Vagina (tissue), 2 donors: ENCODE measurements around the gene LRRFIP1. TPM values are rescaled to one million over a fixed set of nuclear protein-coding genes. Genes with fewer than 3 reads are reported as not detected.
A peak's percentile ranks its signal among the peaks of the same experiment; 100 is the strongest.

Experiments
- DNase-seq, 2 donors: peaks; one replicate each; pipeline ENCODE4 v3.0.0-alpha.2; 2017; ENCODE audit errors: extremely low spot score in 2 of 2
- H3K27ac ChIP-seq: fragments of 200-600 bp; sonication (generic); one replicate; pipeline ENCODE4 v1.5.1; 2019
- H3K27me3 ChIP-seq: fragments of 200-600 bp; sonication (generic); one replicate; pipeline ENCODE4 v1.5.1; 2019
- H3K36me3 ChIP-seq, 2 donors: fragments of 200-600 bp; sonication (generic); one replicate each; pipeline ENCODE4 v1.5.1; 2017 to 2019
- H3K4me1 ChIP-seq: fragments of 200-600 bp; sonication (generic); one replicate; pipeline ENCODE4 v1.5.1; 2019
- H3K4me3 ChIP-seq, 2 donors: fragments of 200-600 bp; sonication (generic); 1 replicate in 1 of 2; 2 replicates in 1 of 2; pipeline ENCODE4 v1.5.1; 2016 to 2019
- H3K9me3 ChIP-seq: fragments of 200-600 bp; sonication (generic); one replicate; pipeline ENCODE4 v1.5.1; 2019
- POLR2A ChIP-seq, 2 donors: fragments of 450-650 bp; IDR thresholded peaks; one replicate each; pipeline ENCODE4 v1.6.1; 2017; ENCODE audit warnings: antibody characterized with exemption in 2 of 2, mild to moderate bottlenecking in 2 of 2, moderate library complexity in 2 of 2
- POLR2AphosphoS5 ChIP-seq, 2 donors: sonication (generic); formaldehyde crosslinking; IDR thresholded peaks; one replicate each; pipeline ENCODE4 v1.9.0; 2017; ENCODE audit warnings: antibody characterized with exemption in 2 of 2, mild to moderate bottlenecking in 2 of 2, low read depth in 1 of 2; ENCODE audit not compliant: insufficient read depth in 1 of 2
- intact Hi-C: fragments of 100-400 bp; cut with DNase I; formaldehyde crosslinking; loops from one replicate; pipeline ENCODE4 v1.15.1; 2023
- total RNA-seq: library from RNA; depleted of rRNA; stranded (reverse); fragments of >200 nt; gene quantifications from one replicate; pipeline ENCODE4 v1.2.3, GENCODE V29; 2016
- TF ChIP-seq, protein P1 (sequence below), 3 experiments: fragments of 450-650 bp in 2 of 3; fragments of 200-600 bp in 1 of 3; sonication (generic) in 1 of 3; IDR thresholded peaks; one replicate each; pipeline ENCODE4 v1.5.1; 2017 to 2019; ENCODE audit warnings: antibody characterized with exemption in 3 of 3, mild to moderate bottlenecking in 2 of 3, moderate library complexity in 2 of 3

The LRRFIP1 gene
- total RNA-seq, result 132 TPM

DNA sequence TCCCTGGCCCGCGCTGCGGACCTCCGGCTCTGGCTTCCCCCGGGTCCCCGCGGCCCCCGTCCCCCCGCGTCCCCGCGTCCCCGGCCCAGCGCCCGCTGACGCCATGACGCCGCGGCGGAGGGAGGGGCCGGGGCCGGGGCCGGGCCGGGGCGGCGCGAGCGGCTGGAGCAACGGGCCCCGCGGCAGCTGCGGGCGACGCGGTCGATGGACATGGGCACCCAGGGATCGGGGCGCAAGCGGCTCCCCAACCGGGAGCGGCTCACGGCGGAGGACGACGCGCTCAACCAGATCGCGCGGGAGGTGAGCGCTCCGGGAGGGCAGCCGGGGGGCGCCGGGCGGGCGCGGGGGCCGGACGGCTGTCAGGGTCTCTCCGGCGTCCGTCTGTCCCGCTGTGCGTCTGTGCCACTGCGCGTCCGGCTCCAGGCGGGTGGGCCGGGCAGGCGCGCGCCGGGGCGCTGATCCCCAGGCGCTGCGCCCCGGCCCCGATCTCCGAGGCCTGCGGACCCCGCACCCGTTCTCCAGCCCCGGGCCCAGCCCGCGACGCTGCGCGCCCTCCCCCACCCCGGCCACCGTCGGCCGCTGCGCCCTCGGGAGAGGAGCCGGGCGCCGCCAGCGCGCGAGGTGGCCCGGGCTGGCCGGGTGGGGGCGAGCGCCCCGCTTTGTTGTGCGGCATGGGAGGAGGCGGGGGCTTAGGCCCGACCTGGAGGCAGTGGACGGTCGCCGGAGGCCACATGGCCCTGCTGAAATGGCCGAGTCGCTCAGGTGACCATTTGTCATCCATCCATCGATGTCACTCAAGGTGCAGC is at the start of gene LRRFIP1:
TSS of gene LRRFIP1 (plus strand) at position 147 of the 806 bp plus-strand sequence. CDS start at position 205, 58 bp downstream.
- H3K4me3 ChIP-seq, result peak within 1 kb of the TSS; percentile 58 to 93
- H3K27ac ChIP-seq, result peak within 1 kb of the TSS; percentile 87

GRCh38 chr2:237577956-237578870 is 49.2 kb upstream of the LRRFIP1 start:
- intact Hi-C loops, result loop anchor here (10.0 kb wide), 1 partner anchor 453 kb away; no protein-coding TSS in a partner anchor
- Histone ChIP-seq H3K4me3 (no peak overlapping the region), H3K4me1 (peaks cover 20% of the 10 kb centered on the region), H3K27ac (no peak overlapping the region), H3K27me3 (no peaks in the 10 kb centered on the region), H3K9me3 (no peaks in the 10 kb centered on the region), H3K36me3 (no peaks in the 10 kb centered on the region)
- TF ChIP-seq POLR2A (IDR thresholded peaks at IDR 0.05) (no peak), POLR2AphosphoS5 (IDR thresholded peaks at IDR 0.05; ENCODE audit: insufficient read depth in 1 of 2, low read depth in 1 of 2) (no peak)
- TF ChIP-seq, protein P1, sequence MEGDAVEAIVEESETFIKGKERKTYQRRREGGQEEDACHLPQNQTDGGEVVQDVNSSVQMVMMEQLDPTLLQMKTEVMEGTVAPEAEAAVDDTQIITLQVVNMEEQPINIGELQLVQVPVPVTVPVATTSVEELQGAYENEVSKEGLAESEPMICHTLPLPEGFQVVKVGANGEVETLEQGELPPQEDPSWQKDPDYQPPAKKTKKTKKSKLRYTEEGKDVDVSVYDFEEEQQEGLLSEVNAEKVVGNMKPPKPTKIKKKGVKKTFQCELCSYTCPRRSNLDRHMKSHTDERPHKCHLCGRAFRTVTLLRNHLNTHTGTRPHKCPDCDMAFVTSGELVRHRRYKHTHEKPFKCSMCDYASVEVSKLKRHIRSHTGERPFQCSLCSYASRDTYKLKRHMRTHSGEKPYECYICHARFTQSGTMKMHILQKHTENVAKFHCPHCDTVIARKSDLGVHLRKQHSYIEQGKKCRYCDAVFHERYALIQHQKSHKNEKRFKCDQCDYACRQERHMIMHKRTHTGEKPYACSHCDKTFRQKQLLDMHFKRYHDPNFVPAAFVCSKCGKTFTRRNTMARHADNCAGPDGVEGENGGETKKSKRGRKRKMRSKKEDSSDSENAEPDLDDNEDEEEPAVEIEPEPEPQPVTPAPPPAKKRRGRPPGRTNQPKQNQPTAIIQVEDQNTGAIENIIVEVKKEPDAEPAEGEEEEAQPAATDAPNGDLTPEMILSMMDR (IDR thresholded peaks at IDR 0.05), result no peak
- no peak for DNase-seq

More for the DNA sequence above, at the start of gene LRRFIP1:
- no peaks in the 10 kb centered on the region for H3K36me3 ChIP-seq
- no peaks in the 10 kb centered on the region for H3K27me3 ChIP-seq
- no peaks in the 10 kb centered on the region for H3K9me3 ChIP-seq
- no peak for DNase-seq
- intact Hi-C loops, result loop anchor here (5.0 kb wide), 1 partner anchor 35 kb away; no protein-coding TSS in a partner anchor
- H3K4me1 ChIP-seq, result peaks cover 13% of the 10 kb centered on the region
- TF ChIP-seq, protein P1 (IDR thresholded peaks at IDR 0.05), result no peak
- peak in 1 of 2 donors; percentile 53 for TF ChIP-seq POLR2A (IDR thresholded peaks at IDR 0.05)

GRCh38 chr2:237581326-237581725 is 46.1 kb upstream of the LRRFIP1 start:
- no peak overlapping the region for H3K4me3 ChIP-seq
- TF ChIP-seq POLR2AphosphoS5 (IDR thresholded peaks at IDR 0.05; ENCODE audit: insufficient read depth in 1 of 2, low read depth in 1 of 2) (no peak), POLR2A (IDR thresholded peaks at IDR 0.05) (no peak)
- TF ChIP-seq, protein P1 (IDR thresholded peaks at IDR 0.05), result no peak
- peaks cover 12% of the 10 kb centered on the region for H3K4me1 ChIP-seq
- H3K27me3 ChIP-seq, result no peaks in the 10 kb centered on the region
- no peaks in the 10 kb centered on the region for H3K9me3 ChIP-seq
- DNase-seq, result no peak
- intact Hi-C loops, result loop anchor here (5.0 kb wide), 1 partner anchor 166 kb away; no protein-coding TSS in a partner anchor
- H3K36me3 ChIP-seq, result no peaks in the 10 kb centered on the region
- no peak overlapping the region for H3K27ac ChIP-seq

DNA sequence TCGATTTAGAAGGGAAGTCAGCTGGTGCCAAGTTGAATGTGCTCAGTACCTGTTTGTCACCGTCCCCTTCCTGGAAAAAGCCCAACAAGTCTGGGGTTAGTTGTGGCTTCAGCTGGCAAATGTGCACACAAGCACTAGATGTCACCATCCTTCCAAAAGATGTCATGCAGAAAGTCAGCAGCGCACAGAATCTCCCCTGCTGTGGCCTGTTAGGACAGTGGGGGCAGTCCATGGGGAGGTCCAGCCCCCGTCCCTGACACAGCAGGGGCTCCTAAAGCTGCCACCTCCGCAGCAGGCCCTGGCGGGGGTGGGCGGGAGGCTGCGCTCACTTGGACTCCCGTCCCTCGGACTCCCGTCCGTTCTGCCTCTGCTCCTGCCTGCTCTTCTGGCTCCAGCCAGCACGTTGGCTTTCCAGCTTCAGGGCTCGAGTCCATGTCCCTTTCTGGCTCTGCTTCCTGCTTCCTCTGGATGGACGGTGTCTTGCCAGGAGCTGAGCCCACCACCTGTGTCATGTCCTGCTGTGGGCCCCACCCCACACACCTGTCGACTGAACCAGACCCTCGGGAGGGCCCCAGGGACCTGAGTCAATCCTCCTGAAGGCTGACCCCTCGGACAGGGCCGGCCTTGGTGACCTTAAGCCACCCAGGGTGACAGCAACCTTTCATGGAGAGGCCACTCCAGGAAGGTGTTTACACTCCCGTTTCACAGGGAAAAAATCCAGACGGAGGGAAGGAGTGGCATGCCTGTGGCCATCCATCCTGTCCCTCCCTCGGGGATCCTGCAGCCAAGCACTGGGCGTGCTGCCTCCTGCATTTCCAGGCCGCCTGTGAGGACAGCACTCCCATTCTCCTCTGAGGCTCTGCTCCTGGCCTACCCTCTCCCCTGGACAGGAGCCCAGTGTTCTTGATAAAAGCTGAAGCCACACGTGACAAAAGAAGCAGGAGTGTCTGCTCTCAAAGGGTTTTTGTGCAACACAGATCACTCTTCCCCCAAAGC is 45.3 kb upstream of the LRRFIP1 start:
- Histone ChIP-seq H3K9me3 (no peaks in the 10 kb centered on the region), H3K27ac (peak overlapping the region; percentile 61), H3K27me3 (no peaks in the 10 kb centered on the region), H3K4me3 (no peak overlapping the region), H3K4me1 (peaks cover 12% of the 10 kb centered on the region), H3K36me3 (no peaks in the 10 kb centered on the region)
- DNase-seq, result peak in 1 of 2 donors; percentile 92
- intact Hi-C loops, result loop anchor here (5.0 kb wide), 1 partner anchor 165 kb away; no protein-coding TSS in a partner anchor
- TF ChIP-seq, protein P1 (IDR thresholded peaks at IDR 0.05), result peak in 2 of 3 experiments; percentile 7 to 52
- TF ChIP-seq POLR2AphosphoS5 (IDR thresholded peaks at IDR 0.05; ENCODE audit: insufficient read depth in 1 of 2, low read depth in 1 of 2), result peak in 1 of 2 donors; percentile 23
- no peak for TF ChIP-seq POLR2A (IDR thresholded peaks at IDR 0.05)
